LNCaP clone FGC (cell line): Measurements from ENCODE around the gene KIF2C.

ENCODE experiments used
- DNase-seq: peaks from one replicate; pipeline ENCODE4 v3.0.0-alpha.2; 2011; ENCODE audit warnings: low read depth
- H3K4me3 ChIP-seq: 2 replicates; pipeline ENCODE4 v1.5.1; 2011; ENCODE audit warnings: mild to moderate bottlenecking, low read depth, low read length, control low read depth
- CTCF ChIP-seq: IDR thresholded peaks from 2 replicates; pipeline ENCODE4 v1.5.1; 2012; ENCODE audit warnings: mild to moderate bottlenecking; ENCODE audit not compliant: control insufficient read depth, insufficient read depth; ENCODE audit errors: extremely low read depth

KIF2C gene

DNA sequence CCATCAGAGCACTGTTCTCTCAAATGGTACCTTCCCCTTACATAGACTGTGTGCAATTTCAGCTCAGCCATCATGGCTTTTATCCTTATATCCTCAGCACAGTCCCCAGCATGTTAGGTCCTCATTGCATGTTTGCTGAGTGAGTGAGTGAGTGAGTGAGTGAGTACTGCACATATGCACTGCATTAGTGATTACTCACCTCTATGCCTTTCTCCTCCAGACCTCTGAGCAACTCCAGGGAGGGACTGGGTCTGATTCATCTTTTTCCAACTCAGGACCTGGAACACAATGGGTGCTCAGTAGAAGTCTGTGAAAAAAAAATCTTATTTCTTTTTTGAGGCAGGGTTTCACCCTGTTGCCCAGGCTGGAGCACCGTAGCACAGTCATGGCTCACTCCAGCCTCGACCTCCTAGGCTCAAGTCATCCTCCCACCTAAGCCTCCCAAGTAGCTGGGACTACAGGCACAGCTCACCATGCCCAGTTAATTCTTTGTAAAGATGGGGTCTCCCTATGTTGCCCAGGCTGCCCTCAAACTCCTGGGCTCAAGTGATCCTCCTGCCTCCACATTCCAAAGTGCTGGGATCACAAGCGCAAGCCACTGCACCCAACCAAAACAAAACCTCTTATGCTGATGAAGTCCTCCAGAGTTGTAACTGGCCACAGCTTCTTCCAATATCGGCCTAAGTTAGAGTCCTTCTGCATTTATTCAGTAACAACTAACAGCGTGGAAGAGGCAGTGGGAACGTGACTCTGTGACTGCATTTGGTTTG is 32.3 kb upstream of the KIF2C start:
- no peak overlapping the region for H3K4me3 ChIP-seq
- TF ChIP-seq CTCF, result no peak
- DNase-seq, result no peak

DNA sequence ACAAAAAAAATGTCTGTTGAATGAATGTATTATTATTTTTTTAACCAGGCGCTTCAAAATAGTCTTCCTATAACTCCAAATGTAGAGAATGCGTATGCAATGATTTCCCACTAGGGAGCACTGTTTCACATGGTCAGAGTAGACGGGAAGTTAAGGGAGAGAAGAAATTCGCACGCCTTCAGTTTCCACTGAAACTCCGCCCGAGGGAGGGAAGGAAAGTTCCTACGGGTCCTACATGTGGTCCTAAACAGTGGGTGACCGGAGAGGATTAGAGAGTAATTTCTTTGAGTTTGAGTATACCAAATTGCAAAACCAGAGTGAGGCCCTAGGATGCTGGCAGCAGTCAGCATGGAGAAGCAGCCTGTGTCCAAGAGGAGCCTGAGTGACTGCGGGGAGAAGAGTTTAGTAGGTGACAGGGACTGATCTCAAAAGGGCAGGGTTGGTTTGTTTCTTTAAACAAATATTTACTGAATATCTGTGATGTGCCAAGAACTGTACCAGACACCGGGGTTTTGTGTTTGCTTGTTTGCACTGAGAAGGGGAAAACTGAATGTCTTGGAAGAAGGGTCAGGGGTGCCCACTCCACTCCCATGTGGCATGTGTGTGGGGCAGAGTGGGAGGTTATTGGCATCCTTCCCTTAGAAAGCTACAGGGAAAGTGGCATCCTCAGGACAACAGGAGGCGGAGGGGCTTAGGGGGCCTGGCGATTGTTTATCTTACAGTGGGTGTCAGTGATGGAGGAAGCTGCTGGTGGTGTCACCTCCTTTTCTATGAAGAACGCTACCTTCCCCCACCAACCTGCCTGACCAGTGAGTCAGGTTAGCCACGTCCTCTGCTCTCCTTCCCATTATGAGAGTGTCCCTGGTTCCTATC is 31.4 kb upstream of the KIF2C start:
- TF ChIP-seq CTCF, result no peak
- H3K4me3 ChIP-seq, result no peak overlapping the region
- DNase-seq, result no peak

DNA sequence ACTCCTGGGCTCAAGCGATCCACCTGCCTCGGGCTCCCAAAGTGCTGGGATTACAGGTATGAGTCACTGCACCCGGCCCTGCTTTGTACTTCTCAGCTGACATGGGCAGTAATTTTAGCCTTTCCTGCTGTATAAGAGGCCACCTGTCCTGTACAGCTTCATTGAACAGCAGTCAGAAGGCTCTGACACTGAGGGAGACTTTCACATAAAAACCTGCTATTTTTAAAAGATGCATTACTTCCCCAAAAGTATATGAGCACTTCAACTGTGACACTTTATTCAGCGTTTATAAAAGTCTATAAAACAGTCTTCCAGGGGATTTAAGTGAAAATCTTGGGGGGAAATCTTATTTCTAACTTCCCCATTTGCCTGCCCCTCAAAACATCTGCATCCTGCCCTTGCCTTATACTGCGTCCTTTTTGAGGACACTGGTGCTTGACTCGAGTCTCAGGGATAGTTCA is 26.3 kb upstream of the KIF2C start:
- no peak overlapping the region for H3K4me3 ChIP-seq
- no peak for DNase-seq
- no peak for TF ChIP-seq CTCF

- no peak for DNase-seq
- no peak overlapping the region for H3K4me3 ChIP-seq
- no peak for TF ChIP-seq CTCF
Measured at GRCh38 chr1:44714532-44714931, 25.1 kb upstream of the KIF2C start.

DNA sequence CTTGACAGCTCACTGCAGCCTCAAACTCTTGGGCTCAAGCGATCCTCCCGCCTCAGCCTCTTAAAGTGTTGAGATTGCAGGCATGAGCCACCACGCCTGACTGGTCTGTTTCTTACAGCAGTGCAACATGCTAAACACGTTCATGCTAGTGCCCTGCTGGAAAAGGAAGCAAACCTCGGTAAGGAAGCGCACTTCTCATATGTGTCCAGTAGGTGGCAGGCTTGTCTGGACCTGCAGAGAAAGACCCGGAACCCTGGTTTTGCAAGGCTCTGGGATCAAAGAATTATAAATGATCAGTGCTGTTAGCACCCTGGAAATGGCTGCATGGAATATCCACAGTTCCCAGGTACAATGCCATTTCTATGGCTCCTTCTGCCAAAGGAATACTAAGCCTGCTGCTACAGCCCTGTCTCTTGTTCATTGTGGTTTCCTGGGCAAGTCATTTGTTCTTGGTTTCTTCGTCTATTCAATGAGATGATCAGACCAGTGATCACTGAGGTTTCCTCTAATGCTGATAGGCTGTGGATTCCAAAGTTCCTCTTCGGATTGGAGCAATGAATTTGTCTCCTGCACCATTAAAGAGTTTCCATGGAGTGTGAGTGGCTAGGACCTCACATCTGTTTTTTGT is 24.6 kb upstream of the KIF2C start:
- TF ChIP-seq CTCF, result peak; percentile 90
- no peak overlapping the region for H3K4me3 ChIP-seq
- DNase-seq, result peak; percentile 65

DNA sequence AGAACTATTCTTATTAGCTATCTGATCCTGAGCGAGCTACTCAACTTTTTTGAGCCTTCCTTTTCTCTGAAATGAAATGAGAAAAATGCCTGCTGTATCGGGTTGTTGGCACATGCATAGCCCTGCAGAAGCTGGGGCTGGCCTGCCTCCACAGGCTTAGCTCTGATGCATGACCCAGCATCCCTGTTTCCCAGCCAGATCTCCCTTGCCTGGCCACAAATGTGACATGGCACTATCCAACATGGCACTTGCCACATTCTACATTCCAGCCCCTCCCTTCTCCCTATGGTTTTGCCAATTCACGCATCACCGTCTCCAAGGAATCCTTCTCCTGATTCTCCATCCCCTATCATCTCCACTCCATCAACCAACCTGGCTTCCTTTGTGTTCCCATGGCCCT is 22.5 kb upstream of the KIF2C start:
- no peak for DNase-seq
- H3K4me3 ChIP-seq, result no peak overlapping the region
- TF ChIP-seq CTCF, result no peak
